ENCODE data around the gene KMT2B. TPM values are rescaled to one million over a fixed set of nuclear protein-coding genes. Genes with fewer than 3 reads are reported as not detected.
A peak's percentile ranks its signal among the peaks of the same experiment; 100 is the strongest.

The KMT2B gene
- total RNA-seq, 4 donors from 2014 or later = 7.5 to 33.7 (median 15.6) TPM

DNA sequence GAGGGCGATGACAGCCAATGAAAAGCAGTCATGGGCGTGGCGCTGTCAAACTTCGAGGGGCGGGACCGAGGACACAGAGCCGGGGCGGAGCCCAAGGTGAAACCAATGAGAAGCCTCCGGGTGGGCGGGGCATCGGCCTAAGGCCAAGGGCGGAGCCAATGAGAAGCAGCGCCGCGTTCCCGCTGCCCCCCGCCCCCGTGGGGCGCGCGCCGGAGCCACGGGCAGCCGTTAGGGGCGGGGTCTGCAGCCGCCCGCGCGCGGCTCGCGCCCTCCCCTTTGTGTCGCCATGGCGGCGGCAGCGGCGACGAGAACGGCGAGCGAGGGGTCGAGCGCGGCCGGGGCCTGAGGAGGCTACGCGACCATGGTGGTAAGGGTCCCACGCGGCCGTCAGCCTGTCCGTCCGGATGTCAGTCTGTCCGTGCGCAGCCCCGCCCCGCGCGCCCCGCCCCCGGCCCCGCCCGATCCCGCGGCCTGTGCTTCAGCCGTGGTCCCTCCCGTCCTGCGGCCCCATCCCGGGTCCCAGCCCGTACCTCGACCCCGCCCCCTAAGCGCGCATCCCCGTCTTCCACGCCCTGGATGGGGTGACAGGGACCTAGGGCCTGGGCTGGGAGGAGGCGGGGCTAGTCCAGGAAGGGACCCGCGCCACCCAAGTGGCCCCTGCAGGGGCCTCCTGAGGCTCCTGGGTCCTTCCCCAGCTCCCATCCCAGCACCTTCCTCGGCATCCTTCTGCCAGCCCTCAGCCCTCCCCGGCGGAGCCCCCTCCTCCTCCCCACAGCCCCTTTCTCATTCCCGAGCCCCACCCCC, 57.7 kb downstream of the KMT2B start, which contains the start of gene ARHGAP33:
TSS of gene ARHGAP33 (plus strand) at position 267 of the 804 bp plus-strand sequence. CDS start at position 362, 95 bp downstream.
- DNase-seq = peak; percentile 88
- no peaks in the 10 kb centered on the region for H3K27me3 ChIP-seq
- no peak for TF ChIP-seq CTCF (IDR thresholded peaks at IDR 0.05)
- TF ChIP-seq POLR2A (IDR thresholded peaks at IDR 0.05) = no peak
- H3K4me1 ChIP-seq = peaks cover 10 to 31% (median 13%) of the 10 kb centered on the region in 3 donors
- intact Hi-C loops (cut with DNase I) = no loop called here
- H3K27ac ChIP-seq = peak within 1 kb of the TSS; percentile 59 to 76 (median 68)
- H3K9me3 ChIP-seq = no peaks in the 10 kb centered on the region
- H3K4me3 ChIP-seq = peak within 1 kb of the TSS; percentile 68 to 92 (median 84)
- 0% methylated on average over 14 to 21 of the region's 82 CpGs for WGBS, 2 donors
- peaks cover 0 to 24% (median 0%) of the 10 kb centered on the region in 3 donors for H3K36me3 ChIP-seq

DNA sequence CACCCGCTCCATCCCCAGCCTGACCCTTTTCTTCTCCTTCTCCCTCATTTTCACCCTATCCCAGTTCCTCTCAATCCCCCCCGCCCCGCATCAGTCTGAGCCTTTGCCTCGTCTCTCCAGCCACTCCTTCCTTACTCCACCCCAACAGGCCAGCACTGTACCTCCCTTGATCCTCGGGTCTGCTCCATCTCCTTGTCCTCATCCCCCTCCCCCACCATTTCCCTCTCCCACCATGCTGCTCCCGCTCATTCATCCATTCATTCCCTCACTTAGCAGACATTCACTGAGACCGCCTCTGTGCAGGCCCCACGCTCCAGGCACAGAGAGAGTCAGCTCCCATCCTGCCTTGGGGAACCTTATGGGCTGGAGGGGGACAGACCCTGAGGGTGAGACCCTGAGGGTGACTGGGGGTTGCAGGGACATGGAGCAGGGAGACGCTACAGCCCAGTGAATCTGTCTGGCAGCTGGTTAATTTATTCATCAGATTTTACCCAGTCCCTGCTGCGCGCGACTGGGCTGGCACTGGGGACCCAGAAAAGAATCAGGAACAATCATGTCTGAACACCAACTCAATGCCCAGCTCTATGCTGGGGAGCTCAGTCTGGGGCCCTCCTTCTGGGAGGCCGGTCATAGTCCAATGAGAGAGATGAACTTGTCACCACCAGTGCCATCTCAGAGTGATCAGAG, 58.4 kb downstream of the KMT2B start:
- no peaks in the 10 kb centered on the region for H3K9me3 ChIP-seq
- 12 to 20% methylated on average over 5 to 7 of the region's 13 CpGs for WGBS, 2 donors
- peaks cover 10 to 31% (median 13%) of the 10 kb centered on the region in 3 donors for H3K4me1 ChIP-seq
- H3K4me3 ChIP-seq = peak overlapping the region; percentile 68 to 92 (median 84)
- no peaks in the 10 kb centered on the region for H3K27me3 ChIP-seq
- H3K36me3 ChIP-seq = peaks cover 0 to 31% (median 0%) of the 10 kb centered on the region in 3 donors
- intact Hi-C loops (cut with DNase I) = no loop called here
- H3K27ac ChIP-seq = peak overlapping the region in 2 of 4 donors; percentile 67 to 76
- TF ChIP-seq CTCF (IDR thresholded peaks at IDR 0.05) = no peak
- no peak for TF ChIP-seq POLR2A (IDR thresholded peaks at IDR 0.05)
- no peak for DNase-seq

- Histone ChIP-seq H3K36me3 (peaks cover 0 to 41% (median 0%) of the 10 kb centered on the region in 3 donors), H3K4me3 (no peak overlapping the region), H3K27ac (no peak overlapping the region), H3K9me3 (no peaks in the 10 kb centered on the region), H3K27me3 (no peaks in the 10 kb centered on the region), H3K4me1 (peaks cover 10 to 31% (median 13%) of the 10 kb centered on the region in 3 donors)
- no peak for TF ChIP-seq CTCF (IDR thresholded peaks at IDR 0.05)
- no peak for TF ChIP-seq POLR2A (IDR thresholded peaks at IDR 0.05)
- no peak for DNase-seq
- WGBS, 2 donors = 75 to 77% methylated on average over 11 to 13 of the region's 19 CpGs
- intact Hi-C loops (cut with DNase I) = no loop called here
Measured at GRCh38 chr19:35777086-35777841, 59.5 kb downstream of the KMT2B start.

DNA sequence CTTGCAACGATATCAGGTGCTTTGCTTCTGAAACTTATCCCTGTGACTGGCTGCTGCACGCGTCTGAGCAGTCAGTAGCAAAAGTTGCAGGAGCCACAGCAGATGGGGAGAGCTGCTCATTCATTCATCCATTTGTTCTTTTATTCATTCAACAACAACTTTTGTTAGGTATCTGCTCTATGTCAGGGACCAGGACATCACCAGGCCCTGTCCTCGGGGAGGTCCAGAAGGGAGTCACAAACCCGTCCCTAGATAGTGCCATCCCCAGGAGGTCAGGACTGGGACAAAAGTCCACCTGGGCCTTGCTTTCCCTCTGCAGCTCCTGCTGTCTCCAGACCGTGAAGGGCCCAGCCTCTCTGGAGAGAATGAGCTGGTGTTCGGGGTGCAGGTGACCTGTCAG, 60.2 kb downstream of the KMT2B start:
- Histone ChIP-seq H3K27me3 (no peaks in the 10 kb centered on the region), H3K27ac (no peak overlapping the region), H3K36me3 (peaks cover 0 to 48% (median 0%) of the 10 kb centered on the region in 3 donors), H3K9me3 (no peaks in the 10 kb centered on the region), H3K4me1 (peaks cover 10 to 25% (median 13%) of the 10 kb centered on the region in 3 donors), H3K4me3 (no peak overlapping the region)
- no peak for DNase-seq
- WGBS, 2 donors = 88 to 91% methylated on average over 4 to 5 of the region's 7 CpGs
- intact Hi-C loops (cut with DNase I) = no loop called here
- no peak for TF ChIP-seq CTCF (IDR thresholded peaks at IDR 0.05)
- no peak for TF ChIP-seq POLR2A (IDR thresholded peaks at IDR 0.05)
